ENCODE data around the gene GNAT1. TPM values are rescaled to one million over a fixed set of nuclear protein-coding genes. Genes with fewer than 3 reads are reported as not detected.

Gene GNAT1
- total RNA-seq, 1 donor from 2014 or later: 4.7 TPM

GRCh38 chr3:50174947-50175524, 16.4 kb upstream of the GNAT1 start:
- DNase-seq (ENCODE audit: low spot score in 2 of 2): no peak
- peaks cover 0 to 5% of the 10 kb centered on the region in 2 donors for H3K4me1 ChIP-seq
- H3K9me3 ChIP-seq: no peaks in the 10 kb centered on the region
- intact Hi-C loops (cut with DNase I): no loop called here
- no peaks in the 10 kb centered on the region for H3K27me3 ChIP-seq
- H3K36me3 ChIP-seq: peaks cover 18 to 41% of the 10 kb centered on the region in 2 donors
- TF ChIP-seq CTCF (IDR thresholded peaks at IDR 0.05): no peak
- H3K4me3 ChIP-seq: no peak overlapping the region
- H3K27ac ChIP-seq: no peak overlapping the region

DNA sequence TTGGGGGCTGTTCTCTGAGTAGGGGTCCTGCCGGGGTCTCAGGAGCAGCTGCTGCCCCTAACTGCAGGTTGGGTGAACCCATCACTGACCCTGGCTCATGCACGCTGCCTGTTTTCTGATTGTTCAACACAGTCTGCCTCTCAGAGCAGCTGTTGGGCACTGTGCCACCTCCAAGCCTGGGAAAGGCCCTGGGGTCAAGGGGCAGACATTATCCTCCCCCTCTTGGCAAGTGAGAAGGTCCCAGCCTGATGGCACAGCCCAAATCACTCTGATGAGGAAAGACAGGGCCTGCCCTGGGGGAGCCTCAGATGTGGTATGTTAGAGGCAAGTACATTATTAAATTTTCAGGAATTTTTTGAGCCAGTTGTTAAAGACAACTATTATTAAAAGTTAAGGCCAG, 14.1 kb upstream of the GNAT1 start:
- no peak for TF ChIP-seq CTCF (IDR thresholded peaks at IDR 0.05)
- Histone ChIP-seq H3K4me3 (no peak overlapping the region), H3K27me3 (no peaks in the 10 kb centered on the region), H3K9me3 (no peaks in the 10 kb centered on the region), H3K4me1 (no peaks in the 10 kb centered on the region), H3K27ac (no peak overlapping the region), H3K36me3 (peaks cover 18 to 49% of the 10 kb centered on the region in 2 donors)
- DNase-seq (ENCODE audit: low spot score in 2 of 2): no peak
- intact Hi-C loops (cut with DNase I): no loop called here

DNA sequence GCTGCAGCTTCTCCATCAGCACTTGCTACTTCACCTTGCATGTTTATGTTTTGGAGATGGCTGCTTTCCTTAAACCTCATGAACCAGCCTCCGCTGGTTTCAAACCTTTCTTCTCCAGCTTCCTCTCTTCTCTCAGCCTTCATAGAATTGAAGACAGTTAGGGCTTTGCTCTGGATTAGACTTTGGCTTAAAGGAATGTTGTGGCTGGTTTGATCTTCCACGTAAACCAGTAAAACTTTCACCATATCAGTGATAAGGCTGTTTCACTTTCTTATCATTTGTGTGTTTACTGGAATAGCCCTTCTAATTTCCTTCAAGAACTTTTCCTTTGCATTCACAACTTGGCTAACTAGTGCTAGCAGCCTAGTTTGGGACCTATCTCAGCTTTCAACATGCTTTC, 11.7 kb upstream of the GNAT1 start:
- intact Hi-C loops (cut with DNase I): no loop called here

GRCh38 chr3:50181985-50182384, 9.4 kb upstream of the GNAT1 start:
- no peak overlapping the region for H3K4me3 ChIP-seq
- no peaks in the 10 kb centered on the region for H3K4me1 ChIP-seq
- H3K27me3 ChIP-seq: no peaks in the 10 kb centered on the region
- no peak for DNase-seq (ENCODE audit: low spot score in 2 of 2)
- H3K36me3 ChIP-seq: peaks cover 0 to 57% of the 10 kb centered on the region in 2 donors
- H3K27ac ChIP-seq: no peak overlapping the region
- intact Hi-C loops (cut with DNase I): no loop called here
- no peak for TF ChIP-seq CTCF (IDR thresholded peaks at IDR 0.05)
- H3K9me3 ChIP-seq: no peaks in the 10 kb centered on the region

More for the DNA sequence above, 11.7 kb upstream of the GNAT1 start:
- Histone ChIP-seq H3K27me3 (no peaks in the 10 kb centered on the region), H3K4me1 (no peaks in the 10 kb centered on the region), H3K27ac (no peak overlapping the region), H3K9me3 (no peaks in the 10 kb centered on the region), H3K4me3 (no peak overlapping the region), H3K36me3 (peaks cover 11 to 61% of the 10 kb centered on the region in 2 donors)
- TF ChIP-seq CTCF (IDR thresholded peaks at IDR 0.05): no peak
- no peak for DNase-seq (ENCODE audit: low spot score in 2 of 2)

DNA sequence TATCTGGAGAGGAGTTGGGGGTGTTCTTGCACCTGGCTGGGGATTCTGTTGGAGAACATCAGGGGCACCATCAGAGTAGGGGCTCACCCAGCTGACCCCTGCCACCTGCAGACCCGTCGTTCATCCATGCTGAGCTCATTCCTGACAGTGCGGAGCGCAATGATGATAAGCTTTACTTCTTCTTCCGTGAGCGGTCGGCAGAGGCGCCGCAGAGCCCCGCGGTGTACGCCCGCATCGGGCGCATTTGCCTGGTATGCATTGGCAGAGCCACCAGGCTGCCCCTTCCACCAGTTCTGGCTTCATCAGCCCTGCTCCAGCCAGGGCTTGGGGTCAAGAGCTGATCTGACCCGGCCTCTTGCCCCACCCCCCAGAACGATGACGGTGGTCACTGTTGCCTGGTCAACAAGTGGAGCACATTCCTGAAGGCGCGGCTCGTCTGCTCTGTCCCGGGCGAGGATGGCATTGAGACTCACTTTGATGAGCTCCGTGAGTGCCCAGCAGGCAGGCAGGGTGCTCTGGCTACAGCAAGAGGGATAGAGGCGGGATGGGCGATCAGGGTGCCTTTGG, 8.8 kb upstream of the GNAT1 start:
- intact Hi-C loops (cut with DNase I): no loop called here
- Histone ChIP-seq H3K9me3 (no peaks in the 10 kb centered on the region), H3K27ac (no peak overlapping the region), H3K27me3 (no peaks in the 10 kb centered on the region), H3K36me3 (peaks cover 0 to 51% of the 10 kb centered on the region in 2 donors), H3K4me3 (no peak overlapping the region), H3K4me1 (no peaks in the 10 kb centered on the region)
- no peak for DNase-seq (ENCODE audit: low spot score in 2 of 2)
- TF ChIP-seq CTCF (IDR thresholded peaks at IDR 0.05): no peak

Data from ascending aorta (tissue), 2 donors.